ENCODE measurements around the gene TRNT1.

The TRNT1 gene

GRCh38 chr3:3178498-3179328 is 52.0 kb downstream of the TRNT1 start:
- DNase-seq (ENCODE audit: low spot score) = no peak

GRCh38 chr3:3179407-3180094 is 52.8 kb downstream of the TRNT1 start, which contains the start of gene CRBN:
TSS of gene CRBN (minus strand) at chr3:3179691. CDS start at chr3:3179687, 4 bp downstream.
- peak; percentile 91 for DNase-seq (ENCODE audit: low spot score)

- DNase-seq (ENCODE audit: low spot score) = no peak
Observed at GRCh38 chr3:3180456-3180855, 53.7 kb downstream of the TRNT1 start.

- DNase-seq (ENCODE audit: low spot score) = no peak
Observed at GRCh38 chr3:3184876-3185275, 58.1 kb downstream of the TRNT1 start.

- no peak for DNase-seq (ENCODE audit: low spot score)
Observed at GRCh38 chr3:3189102-3189727, 62.5 kb downstream of the TRNT1 start.

GRCh38 chr3:3189961-3190360 is 63.2 kb downstream of the TRNT1 start:
- DNase-seq (ENCODE audit: low spot score) = no peak

GRCh38 chr3:3191675-3192285 is 65.0 kb downstream of the TRNT1 start:
- DNase-seq (ENCODE audit: low spot score) = no peak

GRCh38 chr3:3192286-3192675 is 65.5 kb downstream of the TRNT1 start:
- no peak for DNase-seq (ENCODE audit: low spot score)

GRCh38 chr3:3194861-3195260 is 68.1 kb downstream of the TRNT1 start:
- DNase-seq (ENCODE audit: low spot score) = no peak

GRCh38 chr3:3196148-3196861 is 69.6 kb downstream of the TRNT1 start:
- DNase-seq (ENCODE audit: low spot score) = no peak
